H9 (cell line): Measurements from ENCODE around the gene TBC1D22A. TPM values are rescaled to one million over a fixed set of nuclear protein-coding genes. Genes with fewer than 3 reads are reported as not detected.

ENCODE experiments used
- DNase-seq: peaks from one replicate; pipeline ENCODE4 v3.0.0-alpha.2; 2017
- H2AFZ ChIP-seq: one replicate; pipeline ENCODE4 v1.6.1; 2013; ENCODE audit warnings: mild to moderate bottlenecking, low read length, control low read depth, moderate library complexity
- H2AK5ac ChIP-seq: 2 replicates; pipeline ENCODE4 v1.6.1; 2013; ENCODE audit warnings: low read length, control low read depth, mixed read lengths; ENCODE audit not compliant: insufficient read length
- H2BK120ac ChIP-seq: one replicate; pipeline ENCODE4 v1.6.1; 2013; ENCODE audit warnings: low read depth, mild to moderate bottlenecking, low read length, control low read depth, inconsistent platforms; ENCODE audit not compliant: poor library complexity, severe bottlenecking
- H2BK12ac ChIP-seq: 2 replicates; pipeline ENCODE4 v1.6.1; 2013; ENCODE audit warnings: low read length, control low read depth, mixed read lengths, low read depth; ENCODE audit not compliant: insufficient read length
- H2BK15ac ChIP-seq: 2 replicates; pipeline ENCODE4 v1.6.1; 2013; ENCODE audit warnings: low read depth, low read length, control low read depth
- H2BK20ac ChIP-seq: one replicate; pipeline ENCODE4 v1.6.1; 2013; ENCODE audit warnings: low read depth, mild to moderate bottlenecking, low read length, control low read depth, inconsistent platforms; ENCODE audit not compliant: poor library complexity, severe bottlenecking
- H2BK5ac ChIP-seq: 2 replicates; pipeline ENCODE4 v1.6.1; 2013; ENCODE audit warnings: low read length, control low read depth, mixed read lengths; ENCODE audit not compliant: insufficient read length
- H3K14ac ChIP-seq: 2 replicates; pipeline ENCODE4 v1.6.1; 2013; ENCODE audit warnings: low read length, control low read depth; ENCODE audit not compliant: insufficient read depth
- H3K18ac ChIP-seq: 2 replicates; pipeline ENCODE4 v1.6.1; 2013; ENCODE audit warnings: low read depth, mild to moderate bottlenecking, mixed read lengths, low read length, control low read depth; ENCODE audit not compliant: insufficient read length
- H3K23ac ChIP-seq: 2 replicates; pipeline ENCODE4 v1.6.1; 2013; ENCODE audit warnings: low read length, control low read depth, mixed read lengths, low read depth; ENCODE audit not compliant: insufficient read length
- H3K23me2 ChIP-seq: 2 replicates; pipeline ENCODE4 v1.6.1; 2013; ENCODE audit warnings: low read depth, mild to moderate bottlenecking, mixed read lengths, low read length, control low read depth; ENCODE audit not compliant: insufficient read length, poor library complexity, severe bottlenecking
- H3K27ac ChIP-seq: 2 replicates; pipeline ENCODE4 v1.5.1; 2013; ENCODE audit warnings: low read length, control low read depth, mixed read lengths, low read depth; ENCODE audit not compliant: insufficient read length
- H3K27me3 ChIP-seq: 2 replicates; pipeline ENCODE4 v1.6.1; 2013; ENCODE audit warnings: low read length, control low read depth, inconsistent platforms; ENCODE audit not compliant: insufficient read depth
- H3K4ac ChIP-seq: 2 replicates; pipeline ENCODE4 v1.6.1; 2013; ENCODE audit warnings: low read depth, mild to moderate bottlenecking, control low read depth, inconsistent platforms, low read length, moderate library complexity
- H3K4me1 ChIP-seq: 2 replicates; pipeline ENCODE4 v1.6.1; 2013; ENCODE audit warnings: low read length, control low read depth, inconsistent platforms; ENCODE audit not compliant: insufficient read depth
- H3K4me2 ChIP-seq: 2 replicates; pipeline ENCODE4 v1.6.1; 2013; ENCODE audit warnings: low read length, control low read depth, mixed read lengths; ENCODE audit not compliant: insufficient read length, insufficient read depth
- H3K56ac ChIP-seq: 2 replicates; pipeline ENCODE4 v1.6.1; 2013; ENCODE audit warnings: low read depth, mild to moderate bottlenecking, mixed read lengths, low read length, control low read depth; ENCODE audit not compliant: insufficient read length
- H3K79me1 ChIP-seq: 2 replicates; pipeline ENCODE4 v1.6.1; 2013; ENCODE audit warnings: low read depth, mild to moderate bottlenecking, moderate library complexity, low read length, control low read depth, inconsistent platforms; ENCODE audit not compliant: insufficient read depth, poor library complexity, severe bottlenecking
- H3K79me2 ChIP-seq: 2 replicates; pipeline ENCODE4 v1.6.1; 2013; ENCODE audit warnings: low read length, control low read depth, inconsistent platforms; ENCODE audit not compliant: insufficient read depth
- H3K9ac ChIP-seq: 2 replicates; pipeline ENCODE4 v1.6.1; 2013; ENCODE audit warnings: low read length, control low read depth, mixed read lengths; ENCODE audit not compliant: insufficient read length; ENCODE audit errors: extremely low read depth
- H3K9me3 ChIP-seq: one replicate; pipeline ENCODE4 v1.6.1; 2013; ENCODE audit warnings: low read depth, low read length, inconsistent platforms; ENCODE audit not compliant: control insufficient read depth
- H3T11ph ChIP-seq: one replicate; pipeline ENCODE4 v1.6.1; 2013; ENCODE audit warnings: mild to moderate bottlenecking, low read length, control low read depth, inconsistent platforms
- H4K20me1 ChIP-seq: one replicate; pipeline ENCODE4 v1.6.1; 2013; ENCODE audit not compliant: control insufficient read depth, insufficient read length, insufficient read depth
- H4K5ac ChIP-seq: 2 replicates; pipeline ENCODE4 v1.6.1; 2013; ENCODE audit warnings: low read depth, mild to moderate bottlenecking, mixed read lengths, low read length, control low read depth; ENCODE audit not compliant: insufficient read length
- H4K8ac ChIP-seq: replicated peaks from 2 replicates; pipeline ENCODE4 v1.6.1; 2013; ENCODE audit warnings: low read length, control low read depth, mixed read lengths, low read depth; ENCODE audit not compliant: insufficient read length
- H4K91ac ChIP-seq: 2 replicates; pipeline ENCODE4 v1.6.1; 2013; ENCODE audit warnings: low read depth, mild to moderate bottlenecking, moderate library complexity, mixed read lengths, low read length, control low read depth; ENCODE audit not compliant: insufficient read length
- H3K27ac Mint-ChIP-seq, 3 experiments: 2 replicates in 2 of 3; 3 replicates in 1 of 3; pipeline ENCODE4 v1.8.0; 2020 to 2021; ENCODE audit warnings: mixed read lengths in 3 of 3, mild to moderate bottlenecking in 1 of 3, moderate library complexity in 1 of 3
- H3K27me3 Mint-ChIP-seq: 2 replicates; pipeline ENCODE4 v1.8.0; 2021; ENCODE audit warnings: low read depth, mild to moderate bottlenecking, moderate library complexity, mixed read lengths
- H3K36me3 Mint-ChIP-seq, 3 experiments: 2 replicates in 2 of 3; 3 replicates in 1 of 3; pipeline ENCODE4 v1.8.0; 2020 to 2021; ENCODE audit warnings: low read depth in 3 of 3, mixed read lengths in 3 of 3; ENCODE audit not compliant: insufficient read depth in 1 of 3
- H3K4me1 Mint-ChIP-seq, 2 experiments: 2 replicates each; pipeline ENCODE4 v1.8.0; 2020; ENCODE audit warnings: mixed read lengths in 2 of 2
- H3K4me3 Mint-ChIP-seq, 2 experiments: 2 replicates in 1 of 2; 3 replicates in 1 of 2; pipeline ENCODE4 v1.8.0; 2020 to 2021; ENCODE audit warnings: mild to moderate bottlenecking in 2 of 2, mixed read lengths in 2 of 2, moderate library complexity in 1 of 2
- H3K9me3 Mint-ChIP-seq, 2 experiments: 2 replicates in 1 of 2; 3 replicates in 1 of 2; pipeline ENCODE4 v1.8.0; 2020; ENCODE audit warnings: mild to moderate bottlenecking in 2 of 2, mixed read lengths in 2 of 2, moderate library complexity in 1 of 2
- WGBS: extraction: QIAGEN DNeasy Blood & Tissue Kit; methylation state at CpG from one replicate; pipeline ENCODE4 v1.1.7; 2013; ENCODE audit warnings: missing lambda C conversion rate, low lambda C conversion rate, mixed read lengths; ENCODE audit not compliant: insufficient read length; ENCODE audit errors: extremely low coverage; 5-methylcytosine and 5-hydroxymethylcytosine counted together
- total RNA-seq: library from RNA; stranded (reverse); gene quantifications from 2 replicates; pipeline ENCODE4 v1.2.1, GENCODE V29; 2021
- TF ChIP-seq, protein P1 (sequence below): fragments of 200-600 bp; sonication (generic); conservative IDR thresholded peaks from 3 replicates; pipeline ENCODE4 v1.8.0; 2021; ENCODE audit warnings: antibody characterized with exemption, mild to moderate bottlenecking

TBC1D22A gene
- total RNA-seq, 1 experiment from 2014 or later, result 20.8 TPM

DNA sequence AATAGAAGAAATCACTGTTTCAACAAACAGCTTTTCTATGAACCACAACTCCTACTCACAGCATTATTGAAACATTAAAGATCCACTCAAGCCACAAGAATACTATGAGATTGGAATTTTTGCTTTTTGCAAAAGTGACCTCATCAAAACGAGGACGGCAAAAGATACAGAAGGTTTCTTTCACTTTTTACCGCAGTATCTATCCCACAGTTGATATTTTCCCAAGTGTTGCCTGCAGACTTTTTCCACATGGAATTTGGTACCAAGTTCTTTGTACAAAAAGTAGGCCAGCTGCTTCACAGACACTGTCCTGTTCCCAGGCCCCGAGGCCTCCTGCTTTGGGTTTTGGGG, 204.0 kb downstream of the TBC1D22A start:
- Histone ChIP-seq H4K5ac (no peak overlapping the region), H4K20me1 (no peaks in the 10 kb centered on the region), H3K27me3 (no peaks in the 10 kb centered on the region), H3K9me3 (no peaks in the 10 kb centered on the region), H3K14ac (no peak overlapping the region), H3K4me1 (no peaks in the 10 kb centered on the region; the same call in 1 of the 2 replicates), H3K23me2 (no peaks in the 10 kb centered on the region), H2AFZ (no peak overlapping the region), H3K27ac (no peak overlapping the region), H4K91ac (no peak overlapping the region), H3K56ac (no peak overlapping the region), H2BK5ac (no peak overlapping the region), H2AK5ac (no peak overlapping the region), H3K79me1 (no peaks in the 10 kb centered on the region), H3K79me2 (no peaks in the 10 kb centered on the region), H2BK20ac (no peak overlapping the region), H3T11ph (no peak overlapping the region), H2BK15ac (no peak overlapping the region), H3K18ac (no peak overlapping the region), H3K4ac (no peak overlapping the region), H3K4me2 (no peak overlapping the region), H3K23ac (no peak overlapping the region), H3K9ac (no peak overlapping the region), H4K8ac (no peak overlapping the region), H2BK120ac (no peak overlapping the region), H2BK12ac (no peak overlapping the region)
- peaks cover 22 to 38% of the 10 kb centered on the region in 2 experiments for H3K4me1 Mint-ChIP-seq
- no peaks in the 10 kb centered on the region for H3K27me3 Mint-ChIP-seq
- no peak for DNase-seq
- H3K9me3 Mint-ChIP-seq, result no peaks in the 10 kb centered on the region
- peak overlapping the region in 2 of 3 experiments; percentile 80 to 85; a peak in 2 of 7 replicates for H3K27ac Mint-ChIP-seq
- WGBS, result no CpG with 5 or more reads among the region's 4 CpGs
- H3K4me3 Mint-ChIP-seq, result no peak overlapping the region
- no peaks in the 10 kb centered on the region for H3K36me3 Mint-ChIP-seq
- TF ChIP-seq, protein P1, sequence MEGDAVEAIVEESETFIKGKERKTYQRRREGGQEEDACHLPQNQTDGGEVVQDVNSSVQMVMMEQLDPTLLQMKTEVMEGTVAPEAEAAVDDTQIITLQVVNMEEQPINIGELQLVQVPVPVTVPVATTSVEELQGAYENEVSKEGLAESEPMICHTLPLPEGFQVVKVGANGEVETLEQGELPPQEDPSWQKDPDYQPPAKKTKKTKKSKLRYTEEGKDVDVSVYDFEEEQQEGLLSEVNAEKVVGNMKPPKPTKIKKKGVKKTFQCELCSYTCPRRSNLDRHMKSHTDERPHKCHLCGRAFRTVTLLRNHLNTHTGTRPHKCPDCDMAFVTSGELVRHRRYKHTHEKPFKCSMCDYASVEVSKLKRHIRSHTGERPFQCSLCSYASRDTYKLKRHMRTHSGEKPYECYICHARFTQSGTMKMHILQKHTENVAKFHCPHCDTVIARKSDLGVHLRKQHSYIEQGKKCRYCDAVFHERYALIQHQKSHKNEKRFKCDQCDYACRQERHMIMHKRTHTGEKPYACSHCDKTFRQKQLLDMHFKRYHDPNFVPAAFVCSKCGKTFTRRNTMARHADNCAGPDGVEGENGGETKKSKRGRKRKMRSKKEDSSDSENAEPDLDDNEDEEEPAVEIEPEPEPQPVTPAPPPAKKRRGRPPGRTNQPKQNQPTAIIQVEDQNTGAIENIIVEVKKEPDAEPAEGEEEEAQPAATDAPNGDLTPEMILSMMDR, result no peak
